ENCODE measurements around the gene PDCD1. TPM values are rescaled to one million over a fixed set of nuclear protein-coding genes. Genes with fewer than 3 reads are reported as not detected.
"Not testable (repeated sequence)": the region's sequence is repeated elsewhere in the genome, so short reads cannot be mapped to it uniquely, and the experiment has no call there.

PDCD1 gene
- total and polyA plus RNA-seq, 9 donors, result 0.13 to 0.57 (median 0.27) TPM; not detected in 2

DNA sequence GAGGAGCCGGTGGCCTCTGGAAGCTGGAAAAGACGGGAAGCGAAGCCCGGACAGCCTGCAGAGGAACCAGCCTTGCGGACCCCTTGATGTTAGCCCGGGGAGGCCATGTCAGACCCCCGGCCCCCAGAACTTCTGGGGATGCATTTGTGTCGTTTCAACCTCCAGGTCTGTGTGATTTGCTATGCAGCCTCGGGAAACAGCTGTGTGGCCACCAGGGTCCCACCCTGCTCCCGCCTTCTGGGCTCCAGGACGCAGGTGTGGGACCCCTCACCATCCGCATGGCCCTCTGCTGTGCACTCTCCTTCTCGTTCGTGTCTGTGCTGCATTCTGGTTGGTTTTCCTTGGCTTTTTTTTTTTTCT, 36.5 kb downstream of the PDCD1 start:
- no peaks in the 10 kb centered on the region for H3K36me3 ChIP-seq
- no peak for TF ChIP-seq POLR2A (IDR thresholded peaks at IDR 0.05)
- TF ChIP-seq EP300 (IDR thresholded peaks at IDR 0.05), result no peak
- TF ChIP-seq, protein P1, sequence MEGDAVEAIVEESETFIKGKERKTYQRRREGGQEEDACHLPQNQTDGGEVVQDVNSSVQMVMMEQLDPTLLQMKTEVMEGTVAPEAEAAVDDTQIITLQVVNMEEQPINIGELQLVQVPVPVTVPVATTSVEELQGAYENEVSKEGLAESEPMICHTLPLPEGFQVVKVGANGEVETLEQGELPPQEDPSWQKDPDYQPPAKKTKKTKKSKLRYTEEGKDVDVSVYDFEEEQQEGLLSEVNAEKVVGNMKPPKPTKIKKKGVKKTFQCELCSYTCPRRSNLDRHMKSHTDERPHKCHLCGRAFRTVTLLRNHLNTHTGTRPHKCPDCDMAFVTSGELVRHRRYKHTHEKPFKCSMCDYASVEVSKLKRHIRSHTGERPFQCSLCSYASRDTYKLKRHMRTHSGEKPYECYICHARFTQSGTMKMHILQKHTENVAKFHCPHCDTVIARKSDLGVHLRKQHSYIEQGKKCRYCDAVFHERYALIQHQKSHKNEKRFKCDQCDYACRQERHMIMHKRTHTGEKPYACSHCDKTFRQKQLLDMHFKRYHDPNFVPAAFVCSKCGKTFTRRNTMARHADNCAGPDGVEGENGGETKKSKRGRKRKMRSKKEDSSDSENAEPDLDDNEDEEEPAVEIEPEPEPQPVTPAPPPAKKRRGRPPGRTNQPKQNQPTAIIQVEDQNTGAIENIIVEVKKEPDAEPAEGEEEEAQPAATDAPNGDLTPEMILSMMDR (IDR thresholded peaks at IDR 0.05), result no peak
- H3K9me3 ChIP-seq, result no peaks in the 10 kb centered on the region
- no peak for DNase-seq
- H3K4me1 ChIP-seq (ENCODE audit: insufficient read depth), result no peaks in the 10 kb centered on the region
- H3K27ac ChIP-seq, result no peak overlapping the region
- 67 to 70% (median 67%) methylated on average over 14 of the region's 14 CpGs for WGBS, 3 donors
- H3K27me3 ChIP-seq, result no peaks in the 10 kb centered on the region
- intact Hi-C loops (cut with DNase I), result no loop called here
- no peak overlapping the region for H3K4me3 ChIP-seq

DNA sequence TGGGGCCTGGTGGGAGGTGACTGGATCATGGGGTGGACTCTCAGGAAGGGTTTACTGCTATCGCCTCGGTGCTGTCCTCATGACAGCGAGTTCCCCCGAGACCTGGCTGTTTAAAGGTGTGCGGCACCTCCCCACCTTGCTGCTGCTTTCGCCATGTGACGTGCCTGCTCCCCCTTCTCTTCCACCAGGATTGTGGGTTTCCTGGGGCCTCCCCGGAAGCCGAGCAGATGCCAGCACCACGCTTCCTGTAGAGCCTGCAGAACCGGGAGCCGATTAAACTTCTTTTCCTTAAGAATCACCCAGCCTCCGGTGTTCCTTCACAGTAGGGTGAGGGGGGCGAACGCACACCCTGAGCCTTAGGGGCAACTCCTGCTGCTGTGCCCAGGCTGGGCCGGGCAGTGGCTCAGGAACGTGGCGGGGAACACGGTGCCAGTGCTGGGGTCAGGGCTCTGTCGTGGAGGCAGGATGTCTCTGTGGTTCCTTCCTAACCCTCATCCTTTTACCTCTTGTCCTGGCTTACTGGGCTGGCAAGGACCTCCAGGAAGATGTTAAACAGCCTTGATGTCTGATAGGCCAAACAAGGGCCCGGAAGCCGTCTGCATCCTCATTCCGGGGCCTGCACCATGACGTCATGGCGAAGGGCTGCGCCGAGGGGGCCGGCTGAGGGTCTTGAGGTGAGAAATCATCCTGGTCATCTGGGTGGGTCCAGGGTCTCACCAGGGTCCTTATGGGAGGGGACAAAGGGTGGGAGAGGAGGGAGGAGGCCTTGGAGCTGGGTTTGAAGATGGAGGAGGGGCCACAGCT, 37.0 kb downstream of the PDCD1 start:
- no peak for TF ChIP-seq EP300 (IDR thresholded peaks at IDR 0.05)
- intact Hi-C loops (cut with DNase I), result no loop called here
- DNase-seq, result no peak
- Histone ChIP-seq H3K4me3 (no peak overlapping the region), H3K27ac (no peak overlapping the region), H3K36me3 (no peaks in the 10 kb centered on the region), H3K27me3 (no peaks in the 10 kb centered on the region), H3K9me3 (no peaks in the 10 kb centered on the region), H3K4me1 (ENCODE audit: insufficient read depth) (no peaks in the 10 kb centered on the region)
- 77 to 79% (median 78%) methylated on average over 28 of the region's 28 CpGs for WGBS, 3 donors

DNA sequence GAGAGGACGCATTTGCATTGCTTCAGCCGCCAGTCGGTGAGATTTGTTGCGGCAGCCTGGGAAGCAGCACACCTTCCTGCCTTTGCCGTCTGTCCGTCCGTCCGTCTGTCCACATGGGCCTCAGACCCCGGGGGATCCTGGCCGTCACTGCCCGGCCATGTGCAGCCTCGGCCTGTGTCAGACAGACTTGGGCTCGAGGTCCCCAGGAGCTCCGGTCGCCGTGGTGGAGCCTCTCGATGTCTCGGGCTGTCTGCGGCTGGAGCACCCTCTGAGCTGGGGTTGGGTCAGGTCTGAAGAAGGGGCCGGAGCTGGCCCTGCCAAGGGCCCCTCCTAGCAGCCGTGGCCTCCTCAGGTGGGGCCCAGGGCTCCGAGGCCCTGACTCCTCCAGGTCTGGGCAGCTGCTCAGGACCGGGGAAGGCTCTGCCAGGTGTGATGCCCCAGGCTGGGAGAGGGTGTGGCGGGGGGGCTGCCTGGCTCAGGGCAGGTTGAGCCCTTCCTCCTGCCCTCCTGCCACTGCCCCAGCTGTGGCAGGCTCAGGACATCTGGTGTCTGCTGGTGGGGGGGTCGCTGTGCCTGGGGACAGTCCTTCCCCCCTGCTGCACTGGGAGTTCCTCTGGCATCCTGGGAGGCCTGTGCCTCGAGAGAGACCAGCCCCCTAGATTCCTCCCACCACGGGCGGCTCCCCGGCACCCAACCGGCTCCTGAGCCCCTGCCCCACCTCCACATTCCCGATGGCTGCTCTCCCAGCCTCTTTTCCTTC, 37.9 kb downstream of the PDCD1 start:
- intact Hi-C loops (cut with DNase I), result no loop called here
- TF ChIP-seq EP300 (IDR thresholded peaks at IDR 0.05) (no peak), POLR2A (IDR thresholded peaks at IDR 0.05) (no peak)
- TF ChIP-seq, protein P1 (IDR thresholded peaks at IDR 0.05), result no peak

DNA sequence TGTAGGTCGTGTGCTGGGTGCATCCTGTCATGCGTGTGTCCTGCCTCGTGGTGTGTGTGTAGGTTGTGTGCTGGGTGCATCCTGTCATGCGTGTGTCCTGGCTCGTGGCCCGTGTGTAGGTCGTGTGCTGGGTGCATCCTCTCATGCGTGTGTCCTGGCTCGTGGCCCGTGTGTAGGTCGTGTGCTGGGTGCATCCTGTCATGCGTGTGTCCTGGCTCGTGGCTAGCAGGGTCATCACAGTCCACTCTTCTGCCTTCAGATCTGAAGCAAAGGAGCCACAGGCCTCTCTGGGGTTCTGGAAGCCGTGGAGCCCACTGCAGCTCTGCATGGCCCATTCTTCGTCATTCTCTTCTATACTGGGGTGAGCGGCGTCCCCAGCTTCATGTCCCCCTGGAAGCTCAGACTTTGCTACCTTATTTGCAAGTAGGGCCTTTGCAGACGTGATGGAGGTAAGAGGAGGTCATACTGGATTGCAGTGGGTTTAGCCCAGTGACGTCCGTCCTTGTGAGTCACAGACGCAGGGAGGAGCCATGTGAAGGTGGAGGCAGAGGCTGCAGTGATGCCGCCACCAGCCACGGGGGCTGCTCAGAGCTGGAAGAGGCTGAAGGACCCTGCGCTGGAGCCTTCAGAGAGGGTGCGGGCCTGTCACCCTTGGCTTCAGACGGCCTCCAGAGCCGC, 38.6 kb downstream of the PDCD1 start:
- H3K4me3 ChIP-seq; H3K27ac ChIP-seq; H3K4me1 ChIP-seq (ENCODE audit: insufficient read depth); H3K27me3 ChIP-seq; H3K9me3 ChIP-seq; H3K36me3 ChIP-seq; intact Hi-C loops (cut with DNase I): not testable (repeated sequence)
- peak in 1 of 5 donors; percentile 26 for DNase-seq
- 82 to 88% (median 83%) methylated on average over 27 of the region's 27 CpGs for WGBS, 3 donors

More for the DNA sequence above, 37.9 kb downstream of the PDCD1 start:
- Histone ChIP-seq H3K36me3 (no peaks in the 10 kb centered on the region), H3K27me3 (no peaks in the 10 kb centered on the region), H3K27ac (no peak overlapping the region), H3K4me1 (ENCODE audit: insufficient read depth) (no peaks in the 10 kb centered on the region), H3K9me3 (no peaks in the 10 kb centered on the region), H3K4me3 (no peak overlapping the region)
- WGBS, 3 donors, result 76 to 82% (median 77%) methylated on average over 29 to 31 of the region's 31 CpGs
- DNase-seq, result no peak

DNA sequence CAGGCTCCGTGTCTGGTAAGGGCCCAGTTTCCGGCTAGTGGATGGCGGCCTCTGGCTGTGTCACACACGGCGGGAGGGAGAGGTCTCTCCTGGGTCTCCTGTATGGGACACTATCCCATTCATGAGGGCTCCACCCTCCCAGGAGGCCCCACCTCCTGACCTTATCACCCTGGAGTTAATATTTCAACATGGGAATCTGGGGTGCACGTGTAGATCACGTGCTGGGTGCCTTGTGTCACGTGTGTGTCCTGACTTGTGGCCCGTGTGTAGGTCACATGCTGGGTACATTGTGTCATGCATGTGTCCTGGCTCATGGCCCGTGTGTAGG, 39.8 kb downstream of the PDCD1 start:
- Histone ChIP-seq H3K4me3 (no peak overlapping the region), H3K27me3 (no peaks in the 10 kb centered on the region), H3K27ac (no peak overlapping the region), H3K36me3 (no peaks in the 10 kb centered on the region), H3K9me3 (no peaks in the 10 kb centered on the region), H3K4me1 (ENCODE audit: insufficient read depth) (no peaks in the 10 kb centered on the region)
- intact Hi-C loops (cut with DNase I), result no loop called here
- no peak for TF ChIP-seq EP300 (IDR thresholded peaks at IDR 0.05)
- TF ChIP-seq POLR2A (IDR thresholded peaks at IDR 0.05), result no peak
- TF ChIP-seq, protein P1 (IDR thresholded peaks at IDR 0.05), result no peak
- no peak for DNase-seq
- 57 to 75% (median 67%) methylated on average over 10 of the region's 10 CpGs for WGBS, 3 donors

Data from ovary (tissue), 9 donors.